ENCODE data around the gene HOXA11.

DNA sequence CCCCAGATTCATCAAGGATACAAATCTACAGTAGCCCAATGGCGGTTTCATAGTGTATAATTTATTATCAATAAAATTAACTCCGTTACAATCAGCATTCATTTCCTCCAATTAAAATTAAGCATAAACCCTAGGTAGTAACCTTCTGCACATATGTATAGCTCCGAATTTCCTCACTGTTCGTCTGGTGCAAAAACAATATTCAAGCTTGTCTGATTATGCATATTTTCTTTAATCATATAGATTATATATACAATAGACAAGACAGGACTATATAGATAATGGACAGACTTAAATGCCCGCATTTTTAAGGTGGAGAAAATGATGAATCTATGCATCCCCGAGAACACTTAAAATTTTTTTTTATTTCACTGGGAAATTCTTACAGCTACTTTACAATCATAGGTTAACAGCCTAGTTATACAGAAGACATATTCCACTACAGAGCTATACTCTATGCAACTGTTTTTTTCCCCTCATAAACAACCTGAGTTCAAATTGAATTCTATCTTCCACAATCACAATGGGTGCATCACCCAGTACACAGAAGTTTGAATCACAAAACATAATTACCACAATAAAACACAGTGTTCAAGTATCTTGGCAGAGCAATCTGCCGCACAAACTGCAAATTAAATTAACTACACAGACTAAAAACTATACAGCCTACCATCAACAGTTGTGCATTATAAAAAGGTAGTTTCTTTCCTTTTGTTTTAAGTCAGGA lies 22.3 kb downstream of the HOXA11 start:
- TF ChIP-seq, protein P1, sequence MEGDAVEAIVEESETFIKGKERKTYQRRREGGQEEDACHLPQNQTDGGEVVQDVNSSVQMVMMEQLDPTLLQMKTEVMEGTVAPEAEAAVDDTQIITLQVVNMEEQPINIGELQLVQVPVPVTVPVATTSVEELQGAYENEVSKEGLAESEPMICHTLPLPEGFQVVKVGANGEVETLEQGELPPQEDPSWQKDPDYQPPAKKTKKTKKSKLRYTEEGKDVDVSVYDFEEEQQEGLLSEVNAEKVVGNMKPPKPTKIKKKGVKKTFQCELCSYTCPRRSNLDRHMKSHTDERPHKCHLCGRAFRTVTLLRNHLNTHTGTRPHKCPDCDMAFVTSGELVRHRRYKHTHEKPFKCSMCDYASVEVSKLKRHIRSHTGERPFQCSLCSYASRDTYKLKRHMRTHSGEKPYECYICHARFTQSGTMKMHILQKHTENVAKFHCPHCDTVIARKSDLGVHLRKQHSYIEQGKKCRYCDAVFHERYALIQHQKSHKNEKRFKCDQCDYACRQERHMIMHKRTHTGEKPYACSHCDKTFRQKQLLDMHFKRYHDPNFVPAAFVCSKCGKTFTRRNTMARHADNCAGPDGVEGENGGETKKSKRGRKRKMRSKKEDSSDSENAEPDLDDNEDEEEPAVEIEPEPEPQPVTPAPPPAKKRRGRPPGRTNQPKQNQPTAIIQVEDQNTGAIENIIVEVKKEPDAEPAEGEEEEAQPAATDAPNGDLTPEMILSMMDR (IDR thresholded peaks at IDR 0.05) = no peak
- TF ChIP-seq POLR2AphosphoS5 (IDR thresholded peaks at IDR 0.05; ENCODE audit: insufficient read depth in 1 of 2, low read depth in 1 of 2) = no peak

Data from vagina (tissue), 2 donors.